ENCODE measurements around the gene FRMD3. TPM values are rescaled to one million over a fixed set of nuclear protein-coding genes. Genes with fewer than 3 reads are reported as not detected.

FRMD3 gene
- total RNA-seq, 1 donor from 2014 or later = 1.9 TPM

DNA sequence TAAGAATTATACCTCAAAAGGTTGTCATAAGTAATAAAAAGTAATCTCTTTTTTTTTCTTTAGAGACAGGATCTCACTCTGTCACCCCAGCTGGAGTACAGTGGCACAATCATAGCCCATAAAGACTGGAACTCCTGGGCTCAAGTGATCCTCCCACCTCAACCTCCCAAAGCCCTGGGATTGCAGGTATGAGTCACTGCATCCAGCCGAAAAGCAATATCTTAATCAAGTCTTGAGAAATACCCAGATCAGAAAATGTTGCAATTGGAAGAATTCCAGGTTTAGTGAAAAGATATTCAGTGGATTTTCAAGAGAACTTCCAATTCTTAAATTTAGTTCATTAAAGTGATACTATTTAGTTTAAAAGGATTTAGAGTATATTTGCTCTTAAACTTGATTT lies 43.8 kb upstream of the FRMD3 start:
- no peak overlapping the region for H3K9ac ChIP-seq
- no peak overlapping the region for H2AFZ ChIP-seq (replicated peaks)
- H3K27ac ChIP-seq = no peak overlapping the region
- H3K36me3 ChIP-seq = no peaks in the 10 kb centered on the region
- DNase-seq (ENCODE audit: low spot score) = no peak
- no peak overlapping the region for H3K4me3 ChIP-seq
- H3K27me3 Mint-ChIP-seq (ENCODE audit: insufficient read depth, low read depth) = no peaks in the 10 kb centered on the region
- no peaks in the 10 kb centered on the region for H3K27me3 ChIP-seq
- H3K79me2 ChIP-seq (ENCODE audit: low read depth) = no peaks in the 10 kb centered on the region
- H3F3A ChIP-seq (ENCODE audit: low read depth) = no peaks in the 10 kb centered on the region
- no peak overlapping the region for H3K4me3 Mint-ChIP-seq
- peaks cover 2% of the 10 kb centered on the region for H3K36me3 Mint-ChIP-seq
- H3K27ac Mint-ChIP-seq = no peak overlapping the region
- peaks cover 6% of the 10 kb centered on the region for H3K9me3 ChIP-seq (ENCODE audit: low read depth)
- TF ChIP-seq EZH2phosphoT487 (IDR thresholded peaks at IDR 0.05) (no peak), EZH2 (IDR thresholded peaks at IDR 0.05) (no peak)
- TF ChIP-seq, protein P1, sequence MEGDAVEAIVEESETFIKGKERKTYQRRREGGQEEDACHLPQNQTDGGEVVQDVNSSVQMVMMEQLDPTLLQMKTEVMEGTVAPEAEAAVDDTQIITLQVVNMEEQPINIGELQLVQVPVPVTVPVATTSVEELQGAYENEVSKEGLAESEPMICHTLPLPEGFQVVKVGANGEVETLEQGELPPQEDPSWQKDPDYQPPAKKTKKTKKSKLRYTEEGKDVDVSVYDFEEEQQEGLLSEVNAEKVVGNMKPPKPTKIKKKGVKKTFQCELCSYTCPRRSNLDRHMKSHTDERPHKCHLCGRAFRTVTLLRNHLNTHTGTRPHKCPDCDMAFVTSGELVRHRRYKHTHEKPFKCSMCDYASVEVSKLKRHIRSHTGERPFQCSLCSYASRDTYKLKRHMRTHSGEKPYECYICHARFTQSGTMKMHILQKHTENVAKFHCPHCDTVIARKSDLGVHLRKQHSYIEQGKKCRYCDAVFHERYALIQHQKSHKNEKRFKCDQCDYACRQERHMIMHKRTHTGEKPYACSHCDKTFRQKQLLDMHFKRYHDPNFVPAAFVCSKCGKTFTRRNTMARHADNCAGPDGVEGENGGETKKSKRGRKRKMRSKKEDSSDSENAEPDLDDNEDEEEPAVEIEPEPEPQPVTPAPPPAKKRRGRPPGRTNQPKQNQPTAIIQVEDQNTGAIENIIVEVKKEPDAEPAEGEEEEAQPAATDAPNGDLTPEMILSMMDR (IDR thresholded peaks at IDR 0.05) = no peak
- peaks cover 16% of the 10 kb centered on the region for H3K9me3 Mint-ChIP-seq
- no peaks in the 10 kb centered on the region for H4K20me1 ChIP-seq (ENCODE audit: low read depth)
- no peaks in the 10 kb centered on the region for H3K4me1 Mint-ChIP-seq
- H3K4me1 ChIP-seq = no peaks in the 10 kb centered on the region
- H3K4me2 ChIP-seq = no peak overlapping the region

DNA sequence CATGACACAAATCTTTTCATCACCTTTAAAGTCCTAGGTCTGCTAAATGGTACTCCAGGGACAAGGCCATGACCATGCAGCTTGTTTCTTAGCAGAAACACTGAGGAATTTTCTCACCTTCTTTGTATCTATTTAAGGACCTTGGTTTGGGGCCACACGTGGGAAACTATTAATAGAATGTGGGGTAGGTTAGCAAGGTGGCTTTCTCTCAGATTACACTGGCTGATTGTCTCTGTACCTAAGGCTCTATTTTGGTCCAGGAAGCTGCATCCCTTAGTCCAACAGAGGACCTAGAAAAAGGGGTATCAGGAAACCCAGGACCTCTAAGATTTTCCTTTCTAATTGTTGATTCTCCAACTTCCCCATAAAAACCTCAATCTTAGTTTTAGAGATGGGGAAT lies 36.3 kb upstream of the FRMD3 start:
- Mint-ChIP-seq H3K9me3 (peaks cover 11% of the 10 kb centered on the region), H3K27ac (no peak overlapping the region), H3K4me3 (no peak overlapping the region), H3K4me1 (no peaks in the 10 kb centered on the region), H3K36me3 (no peaks in the 10 kb centered on the region), H3K27me3 (ENCODE audit: insufficient read depth, low read depth) (no peaks in the 10 kb centered on the region)
- peaks cover 6% of the 10 kb centered on the region for H3K9me3 ChIP-seq (ENCODE audit: low read depth)
- H3K79me2 ChIP-seq (ENCODE audit: low read depth) = no peaks in the 10 kb centered on the region
- no peaks in the 10 kb centered on the region for H3K27me3 ChIP-seq
- no peaks in the 10 kb centered on the region for H3K4me1 ChIP-seq
- TF ChIP-seq EZH2 (IDR thresholded peaks at IDR 0.05) (no peak), EZH2phosphoT487 (IDR thresholded peaks at IDR 0.05) (no peak)
- TF ChIP-seq, protein P1 (IDR thresholded peaks at IDR 0.05) = no peak
- no peaks in the 10 kb centered on the region for H3F3A ChIP-seq (ENCODE audit: low read depth)
- H4K20me1 ChIP-seq (ENCODE audit: low read depth) = no peaks in the 10 kb centered on the region
- no peak for DNase-seq (ENCODE audit: low spot score)
- H3K36me3 ChIP-seq = no peaks in the 10 kb centered on the region
- H3K27ac ChIP-seq = no peak overlapping the region
- H2AFZ ChIP-seq (replicated peaks) = no peak overlapping the region
- H3K9ac ChIP-seq = no peak overlapping the region
- H3K4me2 ChIP-seq = no peak overlapping the region
- no peak overlapping the region for H3K4me3 ChIP-seq

DNA sequence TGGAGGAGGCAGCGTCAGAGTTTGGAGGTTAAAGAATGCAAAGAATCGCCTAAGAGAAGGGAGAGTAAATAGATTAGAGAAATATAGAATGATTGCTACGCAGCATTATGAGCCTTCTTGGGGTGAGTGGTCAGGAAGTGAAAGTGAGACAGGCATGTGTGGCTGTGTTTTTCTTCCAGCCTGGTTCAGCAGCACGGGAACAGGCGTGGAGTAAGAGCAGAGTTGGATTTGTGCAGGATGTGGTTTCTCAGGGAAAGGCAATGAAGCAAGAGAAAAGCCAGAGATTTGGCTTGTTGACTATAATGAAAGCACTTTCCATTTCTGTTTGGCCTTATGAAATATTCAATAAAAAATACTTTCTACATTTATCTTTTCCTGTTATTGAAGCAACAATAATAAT lies 34.3 kb upstream of the FRMD3 start:
- no peaks in the 10 kb centered on the region for H3K36me3 ChIP-seq
- no peaks in the 10 kb centered on the region for H3K79me2 ChIP-seq (ENCODE audit: low read depth)
- no peak overlapping the region for H2AFZ ChIP-seq (replicated peaks)
- no peak overlapping the region for H3K9ac ChIP-seq
- H3K27ac ChIP-seq = no peak overlapping the region
- peaks cover 2% of the 10 kb centered on the region for H3K9me3 Mint-ChIP-seq
- no peaks in the 10 kb centered on the region for H3K4me1 ChIP-seq
- TF ChIP-seq, protein P1 (IDR thresholded peaks at IDR 0.05) = no peak
- TF ChIP-seq EZH2 (IDR thresholded peaks at IDR 0.05) = no peak
- no peak for TF ChIP-seq EZH2phosphoT487 (IDR thresholded peaks at IDR 0.05)
- H3F3A ChIP-seq (ENCODE audit: low read depth) = no peaks in the 10 kb centered on the region
- H3K4me2 ChIP-seq = no peak overlapping the region
- H3K27ac Mint-ChIP-seq = no peak overlapping the region
- no peaks in the 10 kb centered on the region for H3K27me3 Mint-ChIP-seq (ENCODE audit: insufficient read depth, low read depth)
- no peaks in the 10 kb centered on the region for H4K20me1 ChIP-seq (ENCODE audit: low read depth)
- no peak overlapping the region for H3K4me3 ChIP-seq
- DNase-seq (ENCODE audit: low spot score) = no peak
- no peaks in the 10 kb centered on the region for H3K4me1 Mint-ChIP-seq
- H3K27me3 ChIP-seq = no peaks in the 10 kb centered on the region
- H3K9me3 ChIP-seq (ENCODE audit: low read depth) = no peaks in the 10 kb centered on the region
- H3K36me3 Mint-ChIP-seq = no peaks in the 10 kb centered on the region
- H3K4me3 Mint-ChIP-seq = no peak overlapping the region
